Liver (tissue), 3 donors: ENCODE data around the gene ZSCAN2.

ENCODE experiments used
- FOXA1 ChIP-seq: IDR thresholded peaks from 2 replicates; pipeline ENCODE4 v1.6.1; 2016; ENCODE audit warnings: antibody characterized with exemption
- HNF4G ChIP-seq: IDR thresholded peaks from 2 replicates; pipeline ENCODE4 v1.6.1; 2016; ENCODE audit warnings: antibody characterized with exemption
- JUND ChIP-seq, 2 donors: IDR thresholded peaks; 2 replicates each; pipeline ENCODE4 v1.6.1; 2016; ENCODE audit warnings: antibody characterized with exemption in 2 of 2
- TAF1 ChIP-seq: conservative IDR thresholded peaks from 2 replicates; pipeline ENCODE4 v1.6.1; 2016; ENCODE audit warnings: antibody characterized with exemption, mild to moderate bottlenecking
- YY1 ChIP-seq: IDR thresholded peaks from 2 replicates; pipeline ENCODE4 v1.6.1; 2016; ENCODE audit warnings: antibody characterized with exemption, mild to moderate bottlenecking
- TF ChIP-seq, protein P1 (sequence below): fragments of 150-350 bp; IDR thresholded peaks from 2 replicates; pipeline ENCODE4 v1.5.1; 2017; ENCODE audit warnings: improper control_type of control experiment, low read depth, low read length; ENCODE audit not compliant: missing input control
- TF ChIP-seq, protein P2 (sequence below): IDR thresholded peaks from 2 replicates; pipeline ENCODE4 v1.6.1; 2016; ENCODE audit warnings: antibody characterized with exemption, mild to moderate bottlenecking
- TF ChIP-seq, protein P3 (sequence below): IDR thresholded peaks from 2 replicates; pipeline ENCODE4 v1.6.1; 2016; ENCODE audit warnings: antibody characterized with exemption
- donor health status: healthy.
- donor health status: healthy.

DNA sequence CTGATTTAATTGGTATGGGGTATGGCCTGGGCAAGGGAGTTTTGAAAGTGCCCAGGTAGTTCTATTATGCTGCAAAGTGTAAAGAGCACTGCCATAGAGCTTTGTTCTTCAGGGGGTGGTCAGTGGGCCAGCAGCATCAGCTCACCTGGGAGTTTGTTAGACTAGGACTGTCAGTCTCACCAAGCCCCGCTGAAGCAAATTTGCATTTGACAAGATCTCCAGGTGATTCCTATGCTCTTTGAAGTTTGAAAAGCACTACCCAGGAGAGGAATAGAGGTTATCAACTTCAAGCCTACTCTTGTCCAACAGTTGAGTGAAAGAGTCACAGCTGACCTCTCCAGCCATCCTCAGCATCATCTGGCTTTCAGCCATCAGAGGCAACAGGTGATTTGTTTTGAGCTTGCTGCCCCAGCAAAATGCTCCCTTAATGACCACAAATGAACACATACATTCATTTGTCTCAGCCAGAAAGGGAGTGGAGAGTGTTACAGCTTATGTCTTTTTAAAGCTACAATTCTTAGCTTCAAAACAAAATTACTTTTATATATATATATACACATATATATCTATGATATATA lies 8.0 kb downstream of the ZSCAN2 start:
- TF ChIP-seq, protein P1, sequence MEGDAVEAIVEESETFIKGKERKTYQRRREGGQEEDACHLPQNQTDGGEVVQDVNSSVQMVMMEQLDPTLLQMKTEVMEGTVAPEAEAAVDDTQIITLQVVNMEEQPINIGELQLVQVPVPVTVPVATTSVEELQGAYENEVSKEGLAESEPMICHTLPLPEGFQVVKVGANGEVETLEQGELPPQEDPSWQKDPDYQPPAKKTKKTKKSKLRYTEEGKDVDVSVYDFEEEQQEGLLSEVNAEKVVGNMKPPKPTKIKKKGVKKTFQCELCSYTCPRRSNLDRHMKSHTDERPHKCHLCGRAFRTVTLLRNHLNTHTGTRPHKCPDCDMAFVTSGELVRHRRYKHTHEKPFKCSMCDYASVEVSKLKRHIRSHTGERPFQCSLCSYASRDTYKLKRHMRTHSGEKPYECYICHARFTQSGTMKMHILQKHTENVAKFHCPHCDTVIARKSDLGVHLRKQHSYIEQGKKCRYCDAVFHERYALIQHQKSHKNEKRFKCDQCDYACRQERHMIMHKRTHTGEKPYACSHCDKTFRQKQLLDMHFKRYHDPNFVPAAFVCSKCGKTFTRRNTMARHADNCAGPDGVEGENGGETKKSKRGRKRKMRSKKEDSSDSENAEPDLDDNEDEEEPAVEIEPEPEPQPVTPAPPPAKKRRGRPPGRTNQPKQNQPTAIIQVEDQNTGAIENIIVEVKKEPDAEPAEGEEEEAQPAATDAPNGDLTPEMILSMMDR: no peak
- TF ChIP-seq TAF1 (no peak), FOXA1 (no peak), JUND (IDR thresholded peaks at IDR 0.05) (no peak), YY1 (no peak), HNF4G (no peak)
- TF ChIP-seq, protein P2, sequence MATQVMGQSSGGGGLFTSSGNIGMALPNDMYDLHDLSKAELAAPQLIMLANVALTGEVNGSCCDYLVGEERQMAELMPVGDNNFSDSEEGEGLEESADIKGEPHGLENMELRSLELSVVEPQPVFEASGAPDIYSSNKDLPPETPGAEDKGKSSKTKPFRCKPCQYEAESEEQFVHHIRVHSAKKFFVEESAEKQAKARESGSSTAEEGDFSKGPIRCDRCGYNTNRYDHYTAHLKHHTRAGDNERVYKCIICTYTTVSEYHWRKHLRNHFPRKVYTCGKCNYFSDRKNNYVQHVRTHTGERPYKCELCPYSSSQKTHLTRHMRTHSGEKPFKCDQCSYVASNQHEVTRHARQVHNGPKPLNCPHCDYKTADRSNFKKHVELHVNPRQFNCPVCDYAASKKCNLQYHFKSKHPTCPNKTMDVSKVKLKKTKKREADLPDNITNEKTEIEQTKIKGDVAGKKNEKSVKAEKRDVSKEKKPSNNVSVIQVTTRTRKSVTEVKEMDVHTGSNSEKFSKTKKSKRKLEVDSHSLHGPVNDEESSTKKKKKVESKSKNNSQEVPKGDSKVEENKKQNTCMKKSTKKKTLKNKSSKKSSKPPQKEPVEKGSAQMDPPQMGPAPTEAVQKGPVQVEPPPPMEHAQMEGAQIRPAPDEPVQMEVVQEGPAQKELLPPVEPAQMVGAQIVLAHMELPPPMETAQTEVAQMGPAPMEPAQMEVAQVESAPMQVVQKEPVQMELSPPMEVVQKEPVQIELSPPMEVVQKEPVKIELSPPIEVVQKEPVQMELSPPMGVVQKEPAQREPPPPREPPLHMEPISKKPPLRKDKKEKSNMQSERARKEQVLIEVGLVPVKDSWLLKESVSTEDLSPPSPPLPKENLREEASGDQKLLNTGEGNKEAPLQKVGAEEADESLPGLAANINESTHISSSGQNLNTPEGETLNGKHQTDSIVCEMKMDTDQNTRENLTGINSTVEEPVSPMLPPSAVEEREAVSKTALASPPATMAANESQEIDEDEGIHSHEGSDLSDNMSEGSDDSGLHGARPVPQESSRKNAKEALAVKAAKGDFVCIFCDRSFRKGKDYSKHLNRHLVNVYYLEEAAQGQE: no peak
- TF ChIP-seq, protein P3, sequence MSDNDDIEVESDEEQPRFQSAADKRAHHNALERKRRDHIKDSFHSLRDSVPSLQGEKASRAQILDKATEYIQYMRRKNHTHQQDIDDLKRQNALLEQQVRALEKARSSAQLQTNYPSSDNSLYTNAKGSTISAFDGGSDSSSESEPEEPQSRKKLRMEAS: no peak
